GM12801 (cell line): ENCODE measurements around the gene CIZ1.

Source experiments
- CTCF ChIP-seq: IDR thresholded peaks from one replicate; pipeline ENCODE4 v1.5.1; 2011; ENCODE audit warnings: control low read depth; ENCODE audit not compliant: insufficient read length; ENCODE audit errors: extremely low read depth

The CIZ1 gene

GRCh38 chr9:128215491-128216409, 24.4 kb upstream of the CIZ1 start:
- TF ChIP-seq CTCF = no peak

GRCh38 chr9:128214571-128215490, 23.5 kb upstream of the CIZ1 start:
- TF ChIP-seq CTCF = no peak

GRCh38 chr9:128213746-128214497, 22.6 kb upstream of the CIZ1 start:
- no peak for TF ChIP-seq CTCF

GRCh38 chr9:128211981-128212281, 20.6 kb upstream of the CIZ1 start:
- no peak for TF ChIP-seq CTCF

- TF ChIP-seq CTCF = no peak
Measured at GRCh38 chr9:128211186-128211980, 20.0 kb upstream of the CIZ1 start.

- TF ChIP-seq CTCF = no peak
Measured at GRCh38 chr9:128208946-128209669, 17.7 kb upstream of the CIZ1 start.
